Measurements from ENCODE around the gene RANBP3.
A peak's percentile ranks its signal among the peaks of the same experiment; 100 is the strongest.

RANBP3 gene

DNA sequence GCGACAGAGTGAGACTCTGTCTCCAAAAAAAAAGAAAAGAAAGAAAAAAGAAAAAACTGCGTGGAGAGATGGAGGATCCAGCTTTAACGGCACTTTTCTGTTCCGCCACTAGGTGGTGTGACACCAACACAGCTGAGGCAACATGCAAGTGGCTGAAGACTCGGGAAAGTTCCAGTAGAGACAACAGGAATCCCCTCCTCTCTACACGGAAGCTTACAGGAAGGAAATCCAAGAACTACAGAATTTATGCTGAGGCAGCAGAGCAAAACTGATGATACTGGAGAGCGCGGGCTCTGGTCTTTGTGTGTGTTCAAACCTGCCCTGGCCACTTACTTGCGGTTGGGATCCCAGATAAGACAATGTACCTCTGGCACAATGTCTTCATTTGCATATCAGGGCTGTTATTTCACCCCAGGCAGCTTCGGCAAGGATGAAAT is 9.9 kb downstream of the RANBP3 start (continued):
- TF ChIP-seq ZNF561 (tag by site-specific recombination; IDR thresholded peaks at IDR 0.05; ENCODE audit: borderline replicate concordance) (0 out of 2 replicates have a peak, but pooled peaks have one; percentile 19), ZNF2 (tag by site-specific recombination; IDR thresholded peaks at IDR 0.05) (peak; percentile 83), ZNF654 (tag by site-specific recombination; IDR thresholded peaks at IDR 0.05; ENCODE audit: low read depth) (peak; percentile 81), ZNF266 (tag by site-specific recombination; IDR thresholded peaks at IDR 0.05; ENCODE audit: low read depth) (no peak), REPIN1 (tag by site-specific recombination; IDR thresholded peaks at IDR 0.05; ENCODE audit: low read depth) (0 out of 2 replicates have a peak, but pooled peaks have one; percentile 52), FEZF1 (tag by site-specific recombination; IDR thresholded peaks at IDR 0.05) (0 out of 2 replicates have a peak, but pooled peaks have one; percentile 18), ZNF366 (tag by site-specific recombination; conservative IDR thresholded peaks at IDR 0.05) (peak; percentile 68), PRDM1 (tag by site-specific recombination; IDR thresholded peaks at IDR 0.05) (peak; percentile 79)
- TF ChIP-seq, protein P1, sequence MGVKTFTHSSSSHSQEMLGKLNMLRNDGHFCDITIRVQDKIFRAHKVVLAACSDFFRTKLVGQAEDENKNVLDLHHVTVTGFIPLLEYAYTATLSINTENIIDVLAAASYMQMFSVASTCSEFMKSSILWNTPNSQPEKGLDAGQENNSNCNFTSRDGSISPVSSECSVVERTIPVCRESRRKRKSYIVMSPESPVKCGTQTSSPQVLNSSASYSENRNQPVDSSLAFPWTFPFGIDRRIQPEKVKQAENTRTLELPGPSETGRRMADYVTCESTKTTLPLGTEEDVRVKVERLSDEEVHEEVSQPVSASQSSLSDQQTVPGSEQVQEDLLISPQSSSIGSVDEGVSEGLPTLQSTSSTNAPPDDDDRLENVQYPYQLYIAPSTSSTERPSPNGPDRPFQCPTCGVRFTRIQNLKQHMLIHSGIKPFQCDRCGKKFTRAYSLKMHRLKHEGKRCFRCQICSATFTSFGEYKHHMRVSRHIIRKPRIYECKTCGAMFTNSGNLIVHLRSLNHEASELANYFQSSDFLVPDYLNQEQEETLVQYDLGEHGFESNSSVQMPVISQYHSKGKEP (tag by site-specific recombination; IDR thresholded peaks at IDR 0.05), result 0 out of 2 replicates have a peak, but pooled peaks have one; percentile 47

DNA sequence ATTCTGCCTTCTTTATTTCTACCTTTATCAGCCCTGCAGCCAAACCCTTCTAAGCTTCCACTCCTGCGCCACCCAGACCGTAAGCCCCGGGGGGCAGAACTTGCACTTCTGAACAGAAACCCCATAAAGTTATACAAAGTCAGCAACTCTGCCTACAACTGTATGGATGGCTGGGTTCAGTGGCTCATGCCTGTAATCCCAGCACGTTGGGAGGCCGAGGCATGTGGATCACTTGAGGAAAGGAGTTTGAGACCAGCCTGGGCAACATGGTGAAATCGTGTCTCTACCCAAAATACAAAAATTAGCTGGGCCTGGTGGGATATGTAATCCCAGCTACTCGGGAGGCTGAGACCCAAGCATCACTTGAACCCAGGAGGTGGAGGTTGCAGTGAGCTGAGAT is 10.4 kb downstream of the RANBP3 start:
- Histone ChIP-seq H3K27ac (ENCODE audit: extremely low read depth, low read depth, low read length) (peak overlapping the region; percentile 52; the same call in 1 of the 2 replicates), H3K4me1 (ENCODE audit: control insufficient read depth, insufficient read depth, low read length) (peaks cover 11% of the 10 kb centered on the region), H3K4me3 (ENCODE audit: low read depth, low read length) (no peak overlapping the region), H3K36me3 (ENCODE audit: control insufficient read depth in 2 of 2, insufficient read depth in 1 of 2, low read length in 2 of 2) (peaks cover 0 to 37% of the 10 kb centered on the region in 2 experiments; a peak in 1 of 3 replicates), H3K9me3 (ENCODE audit: control insufficient read depth, insufficient read depth, low read depth, low read length) (no peaks in the 10 kb centered on the region)
- ChIA-PET CTCF (interaction anchor here (0.6 to 7.1 kb wide), 27 partner anchors 8 to 688 kb away, joined by 3 to 63 read pairs (median 4); partner anchors contain the start of genes NRTN and RANBP3), POLR2A (interaction anchor here (0.7 to 2.2 kb wide), 4 partner anchors 11 to 187 kb away, joined by 3 to 13 read pairs (median 4); partner anchors contain the start of gene RANBP3)
- TF ChIP-seq ZBTB48 (tag by site-specific recombination; IDR thresholded peaks at IDR 0.05), result no peak
- TF ChIP-seq HOXD13 (CRISPR knock-in tag; IDR thresholded peaks at IDR 0.05; ENCODE audit: borderline replicate concordance), result no peak
- TF ChIP-seq, protein P2, sequence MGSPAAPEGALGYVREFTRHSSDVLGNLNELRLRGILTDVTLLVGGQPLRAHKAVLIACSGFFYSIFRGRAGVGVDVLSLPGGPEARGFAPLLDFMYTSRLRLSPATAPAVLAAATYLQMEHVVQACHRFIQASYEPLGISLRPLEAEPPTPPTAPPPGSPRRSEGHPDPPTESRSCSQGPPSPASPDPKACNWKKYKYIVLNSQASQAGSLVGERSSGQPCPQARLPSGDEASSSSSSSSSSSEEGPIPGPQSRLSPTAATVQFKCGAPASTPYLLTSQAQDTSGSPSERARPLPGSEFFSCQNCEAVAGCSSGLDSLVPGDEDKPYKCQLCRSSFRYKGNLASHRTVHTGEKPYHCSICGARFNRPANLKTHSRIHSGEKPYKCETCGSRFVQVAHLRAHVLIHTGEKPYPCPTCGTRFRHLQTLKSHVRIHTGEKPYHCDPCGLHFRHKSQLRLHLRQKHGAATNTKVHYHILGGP (tag by site-specific recombination; IDR thresholded peaks at IDR 0.05), result no peak
- TF ChIP-seq ZSCAN30 (tag by site-specific recombination; IDR thresholded peaks at IDR 0.05), result no peak
- no peak for TF ChIP-seq KLF7 (tag by site-specific recombination; IDR thresholded peaks at IDR 0.05; ENCODE audit: borderline replicate concordance)
- TF ChIP-seq, protein P3, sequence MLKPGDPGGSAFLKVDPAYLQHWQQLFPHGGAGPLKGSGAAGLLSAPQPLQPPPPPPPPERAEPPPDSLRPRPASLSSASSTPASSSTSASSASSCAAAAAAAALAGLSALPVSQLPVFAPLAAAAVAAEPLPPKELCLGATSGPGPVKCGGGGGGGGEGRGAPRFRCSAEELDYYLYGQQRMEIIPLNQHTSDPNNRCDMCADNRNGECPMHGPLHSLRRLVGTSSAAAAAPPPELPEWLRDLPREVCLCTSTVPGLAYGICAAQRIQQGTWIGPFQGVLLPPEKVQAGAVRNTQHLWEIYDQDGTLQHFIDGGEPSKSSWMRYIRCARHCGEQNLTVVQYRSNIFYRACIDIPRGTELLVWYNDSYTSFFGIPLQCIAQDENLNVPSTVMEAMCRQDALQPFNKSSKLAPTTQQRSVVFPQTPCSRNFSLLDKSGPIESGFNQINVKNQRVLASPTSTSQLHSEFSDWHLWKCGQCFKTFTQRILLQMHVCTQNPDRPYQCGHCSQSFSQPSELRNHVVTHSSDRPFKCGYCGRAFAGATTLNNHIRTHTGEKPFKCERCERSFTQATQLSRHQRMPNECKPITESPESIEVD (tag by site-specific recombination; IDR thresholded peaks at IDR 0.05), result no peak
- TF ChIP-seq, protein P4, sequence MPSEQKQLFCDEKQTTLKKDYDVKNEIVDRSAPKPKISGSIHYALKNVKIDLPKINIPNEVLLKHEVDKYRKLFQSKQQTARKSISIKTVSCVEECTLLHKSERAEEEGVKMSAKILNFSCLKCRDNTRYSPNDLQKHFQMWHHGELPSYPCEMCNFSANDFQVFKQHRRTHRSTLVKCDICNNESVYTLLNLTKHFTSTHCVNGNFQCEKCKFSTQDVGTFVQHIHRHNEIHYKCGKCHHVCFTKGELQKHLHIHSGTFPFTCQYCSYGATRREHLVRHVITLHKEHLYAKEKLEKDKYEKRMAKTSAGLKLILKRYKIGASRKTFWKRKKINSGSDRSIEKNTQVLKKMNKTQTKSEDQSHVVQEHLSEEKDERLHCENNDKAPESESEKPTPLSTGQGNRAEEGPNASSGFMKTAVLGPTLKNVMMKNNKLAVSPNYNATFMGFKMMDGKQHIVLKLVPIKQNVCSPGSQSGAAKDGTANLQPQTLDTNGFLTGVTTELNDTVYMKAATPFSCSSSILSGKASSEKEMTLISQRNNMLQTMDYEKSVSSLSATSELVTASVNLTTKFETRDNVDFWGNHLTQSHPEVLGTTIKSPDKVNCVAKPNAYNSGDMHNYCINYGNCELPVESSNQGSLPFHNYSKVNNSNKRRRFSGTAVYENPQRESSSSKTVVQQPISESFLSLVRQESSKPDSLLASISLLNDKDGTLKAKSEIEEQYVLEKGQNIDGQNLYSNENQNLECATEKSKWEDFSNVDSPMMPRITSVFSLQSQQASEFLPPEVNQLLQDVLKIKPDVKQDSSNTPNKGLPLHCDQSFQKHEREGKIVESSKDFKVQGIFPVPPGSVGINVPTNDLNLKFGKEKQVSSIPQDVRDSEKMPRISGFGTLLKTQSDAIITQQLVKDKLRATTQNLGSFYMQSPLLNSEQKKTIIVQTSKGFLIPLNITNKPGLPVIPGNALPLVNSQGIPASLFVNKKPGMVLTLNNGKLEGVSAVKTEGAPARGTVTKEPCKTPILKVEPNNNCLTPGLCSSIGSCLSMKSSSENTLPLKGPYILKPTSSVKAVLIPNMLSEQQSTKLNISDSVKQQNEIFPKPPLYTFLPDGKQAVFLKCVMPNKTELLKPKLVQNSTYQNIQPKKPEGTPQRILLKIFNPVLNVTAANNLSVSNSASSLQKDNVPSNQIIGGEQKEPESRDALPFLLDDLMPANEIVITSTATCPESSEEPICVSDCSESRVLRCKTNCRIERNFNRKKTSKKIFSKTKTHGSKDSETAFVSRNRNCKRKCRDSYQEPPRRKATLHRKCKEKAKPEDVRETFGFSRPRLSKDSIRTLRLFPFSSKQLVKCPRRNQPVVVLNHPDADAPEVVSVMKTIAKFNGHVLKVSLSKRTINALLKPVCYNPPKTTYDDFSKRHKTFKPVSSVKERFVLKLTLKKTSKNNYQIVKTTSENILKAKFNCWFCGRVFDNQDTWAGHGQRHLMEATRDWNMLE (tag by site-specific recombination; conservative IDR thresholded peaks at IDR 0.05; ENCODE audit: low read depth), result no peak
